SK-N-SH treated with all-trans-retinoic acid at 6 μM for 48 hours (cell line): ENCODE measurements around the gene ZNF318.
"Not testable (repeated sequence)": the region's sequence is repeated elsewhere in the genome, so short reads cannot be mapped to it uniquely, and the experiment has no call there.

Experiments
- ATAC-seq: fragments of 200-7000 bp; cut with Tn5 transposase; 3 replicates; pipeline ENCODE4 v1.9.1; 2020; ENCODE audit warnings: mild to moderate bottlenecking, moderate library complexity
- ARNTL ChIP-seq: fragments of 450-650 bp; formaldehyde crosslinking; IDR thresholded peaks from 2 replicates; pipeline ENCODE4 v1.5.0; 2020; ENCODE audit warnings: low read depth, mild to moderate bottlenecking, moderate library complexity, borderline replicate concordance
- BACH2 ChIP-seq: fragments of 250-450 bp; sonication (Bioruptor Pico); IDR thresholded peaks from 2 replicates; pipeline ENCODE4 v1.9.0; 2021; ENCODE audit warnings: mild to moderate bottlenecking, borderline replicate concordance
- CREB5 ChIP-seq: fragments of 250-450 bp; sonication (Bioruptor Pico); IDR thresholded peaks from 2 replicates; pipeline ENCODE4 v1.5.1; 2020; ENCODE audit warnings: low read depth, mild to moderate bottlenecking, moderate library complexity
- CSDC2 ChIP-seq: fragments of 250-450 bp; sonication (Bioruptor Pico); IDR thresholded peaks from 2 replicates; pipeline ENCODE4 v1.5.0; 2020; ENCODE audit warnings: mild to moderate bottlenecking, moderate library complexity
- CSRNP3 ChIP-seq: fragments of 250-450 bp; sonication (Bioruptor Pico); IDR thresholded peaks from 2 replicates; pipeline ENCODE4 v1.5.1; 2021; ENCODE audit warnings: mild to moderate bottlenecking, moderate library complexity
- ESRRG ChIP-seq: fragments of 250-450 bp; sonication (Bioruptor Pico); IDR thresholded peaks from 2 replicates; pipeline ENCODE4 v1.6.1; 2021; ENCODE audit warnings: mild to moderate bottlenecking
- ISL1 ChIP-seq: fragments of 250-450 bp; sonication (Bioruptor Pico); IDR thresholded peaks from 2 replicates; pipeline ENCODE4 v2.1.2; 2022; ENCODE audit warnings: mild to moderate bottlenecking, moderate library complexity
- OSR1 ChIP-seq: fragments of 250-450 bp; sonication (Bioruptor Pico); IDR thresholded peaks from 2 replicates; pipeline ENCODE4 v1.8.0; 2022; ENCODE audit warnings: moderate library complexity, mild to moderate bottlenecking, inconsistent platforms
- PATZ1 ChIP-seq: fragments of 250-450 bp; sonication (Bioruptor Pico); IDR thresholded peaks from 2 replicates; pipeline ENCODE4 v1.8.0; 2020; ENCODE audit warnings: mild to moderate bottlenecking, moderate library complexity, borderline replicate concordance
- POU6F1 ChIP-seq: fragments of 250-450 bp; sonication (Bioruptor Pico); IDR thresholded peaks from 2 replicates; pipeline ENCODE4 v1.8.0; 2021; ENCODE audit warnings: low read depth, mild to moderate bottlenecking, moderate library complexity, borderline replicate concordance
- PPARA ChIP-seq: fragments of 250-450 bp; sonication (Bioruptor Pico); IDR thresholded peaks from 2 replicates; pipeline ENCODE4 v1.5.0; 2020; ENCODE audit warnings: mild to moderate bottlenecking, borderline replicate concordance
- SNAI2 ChIP-seq: fragments of 250-450 bp; sonication (Bioruptor Pico); IDR thresholded peaks from 2 replicates; pipeline ENCODE4 v1.5.0; 2020; ENCODE audit warnings: mild to moderate bottlenecking, moderate library complexity
- TCF4 ChIP-seq: fragments of 250-450 bp; sonication (Bioruptor Pico); IDR thresholded peaks from 2 replicates; pipeline ENCODE4 v1.8.0; 2021; ENCODE audit warnings: mild to moderate bottlenecking, moderate library complexity, borderline replicate concordance
- TOX ChIP-seq: fragments of 250-450 bp; sonication (Bioruptor Pico); IDR thresholded peaks from 2 replicates; pipeline ENCODE4 v1.8.0; 2021; ENCODE audit warnings: mild to moderate bottlenecking, moderate library complexity, borderline replicate concordance
- TSHZ2 ChIP-seq: fragments of 250-450 bp; sonication (Bioruptor Pico); IDR thresholded peaks from 2 replicates; pipeline ENCODE4 v1.5.0; 2020; ENCODE audit warnings: mild to moderate bottlenecking, moderate library complexity
- ZC3H10 ChIP-seq: fragments of 250-450 bp; sonication (Bioruptor Pico); IDR thresholded peaks from 2 replicates; pipeline ENCODE4 v1.5.1; 2021; ENCODE audit warnings: mild to moderate bottlenecking, moderate library complexity
- ZFP3 ChIP-seq: fragments of 250-450 bp; sonication (Bioruptor Pico); IDR thresholded peaks from 2 replicates; pipeline ENCODE4 v1.5.0; 2020; ENCODE audit warnings: mild to moderate bottlenecking, moderate library complexity
- ZFP30 ChIP-seq: fragments of 450-650 bp; formaldehyde crosslinking; IDR thresholded peaks from 2 replicates; pipeline ENCODE4 v1.5.0; 2022; ENCODE audit warnings: mild to moderate bottlenecking, moderate library complexity
- ZNF565 ChIP-seq: fragments of 450-650 bp; formaldehyde crosslinking; conservative IDR thresholded peaks from 2 replicates; pipeline ENCODE4 v1.5.0; 2020; ENCODE audit warnings: low read depth, mild to moderate bottlenecking, moderate library complexity
- ZNF8 ChIP-seq: fragments of 450-650 bp; formaldehyde crosslinking; IDR thresholded peaks from 2 replicates; pipeline ENCODE4 v1.5.0; 2020; ENCODE audit warnings: mild to moderate bottlenecking, moderate library complexity

The ZNF318 gene

GRCh38 chr6:43393602-43394001, 24.2 kb upstream of the ZNF318 start:
- no peak for ATAC-seq
- TF ChIP-seq ZFP3 (CRISPR knock-in tag), result no peak
- TF ChIP-seq ZFP30, result no peak
- no peak for TF ChIP-seq CSDC2
- no peak for TF ChIP-seq POU6F1 (CRISPR knock-in tag)
- no peak for TF ChIP-seq TCF4 (CRISPR knock-in tag)
- TF ChIP-seq ZNF8 (CRISPR knock-in tag), result no peak
- no peak for TF ChIP-seq CSRNP3
- no peak for TF ChIP-seq PATZ1 (CRISPR knock-in tag)
- TF ChIP-seq ARNTL (CRISPR knock-in tag), result no peak
- no peak for TF ChIP-seq PPARA (CRISPR knock-in tag)
- no peak for TF ChIP-seq TSHZ2 (CRISPR knock-in tag)
- TF ChIP-seq ISL1 (CRISPR knock-in tag), result no peak

- not testable (repeated sequence) for ATAC-seq
Observed at GRCh38 chr6:43393133-43393532, 23.7 kb upstream of the ZNF318 start.

- no peak for TF ChIP-seq CREB5 (CRISPR knock-in tag)
- TF ChIP-seq PATZ1 (CRISPR knock-in tag), result no peak
- TF ChIP-seq POU6F1 (CRISPR knock-in tag), result no peak
- no peak for TF ChIP-seq ZNF565
- no peak for TF ChIP-seq ISL1 (CRISPR knock-in tag)
- no peak for TF ChIP-seq BACH2 (CRISPR knock-in tag)
- TF ChIP-seq ESRRG (CRISPR knock-in tag), result no peak
- no peak for TF ChIP-seq ZC3H10 (CRISPR knock-in tag)
- no peak for TF ChIP-seq OSR1 (CRISPR knock-in tag)
- no peak for TF ChIP-seq TOX (CRISPR knock-in tag)
- TF ChIP-seq ZFP3 (CRISPR knock-in tag), result no peak
- no peak for TF ChIP-seq ZFP30
- TF ChIP-seq SNAI2 (CRISPR knock-in tag), result no peak
- TF ChIP-seq CSRNP3, result no peak
- no peak for TF ChIP-seq ZNF8 (CRISPR knock-in tag)
- TF ChIP-seq ARNTL (CRISPR knock-in tag), result no peak
- TF ChIP-seq TCF4 (CRISPR knock-in tag), result no peak
- no peak for ATAC-seq
Observed at GRCh38 chr6:43391440-43392031, 22.1 kb upstream of the ZNF318 start.

- not testable (repeated sequence) for ATAC-seq
Observed at GRCh38 chr6:43390753-43391439, 21.4 kb upstream of the ZNF318 start.
